Measurements from ENCODE around the gene DNAH9.

DNAH9 gene

GRCh38 chr17:11610999-11611566, 12.8 kb downstream of the DNAH9 start:
- DNase-seq (ENCODE audit: low read depth) = no peak

DNA sequence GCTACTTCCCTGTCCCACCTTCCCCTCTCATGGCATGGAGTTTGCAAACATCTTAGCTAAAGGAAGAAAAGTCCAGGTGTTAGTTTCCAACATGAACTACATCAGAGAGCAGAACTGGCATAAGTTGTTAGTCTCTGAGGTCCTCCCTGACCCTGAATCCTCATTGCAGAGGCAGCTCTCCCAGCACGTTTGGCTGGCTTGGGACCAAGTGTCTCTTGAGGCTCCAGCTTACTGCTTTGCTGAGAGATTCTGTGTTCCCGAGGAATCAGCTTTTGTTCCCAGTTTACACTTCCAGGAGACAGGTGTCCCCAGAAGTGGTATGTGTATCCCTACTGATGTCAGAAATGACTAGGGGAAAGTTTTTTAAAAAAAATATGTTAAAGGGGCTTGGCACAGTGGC, 14.7 kb downstream of the DNAH9 start:
- no peak for DNase-seq (ENCODE audit: low read depth)

DNA sequence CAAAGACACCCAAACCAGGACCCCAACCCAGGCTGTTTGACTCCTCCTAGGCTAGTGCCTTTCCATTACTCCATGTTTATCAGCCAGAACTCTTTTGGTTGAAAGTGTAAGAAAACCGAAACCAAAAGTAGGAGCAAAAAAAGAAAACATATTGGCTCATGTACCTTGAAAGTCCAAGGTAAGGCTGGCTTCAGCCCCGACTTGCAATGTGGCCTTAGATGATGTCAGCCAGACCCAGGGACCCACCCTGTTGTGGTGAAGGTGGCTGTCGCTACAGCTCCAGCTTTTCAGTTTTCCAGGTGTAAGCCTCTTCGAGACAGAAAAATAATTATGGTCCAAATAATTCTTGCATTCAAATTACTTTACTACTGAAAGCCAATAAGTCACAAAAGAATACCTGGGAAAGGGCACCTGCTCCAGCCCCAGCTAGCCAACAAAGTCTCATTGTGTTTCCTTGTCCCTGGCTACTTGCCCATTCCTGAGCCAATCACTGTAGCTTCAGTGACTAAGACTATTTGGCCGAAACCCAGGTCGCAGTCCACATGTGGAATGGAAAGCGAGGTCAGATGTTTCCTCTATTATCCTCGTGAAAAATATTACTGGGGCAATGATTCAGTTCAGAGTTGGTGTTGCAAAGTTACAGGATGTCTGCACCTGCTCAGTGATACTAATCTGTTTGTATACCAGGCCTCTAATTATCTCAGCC, 20.7 kb downstream of the DNAH9 start:
- no peak for DNase-seq (ENCODE audit: low read depth)

- DNase-seq (ENCODE audit: low read depth) = no peak
These were observed 24.2 kb downstream of the DNAH9 start for GRCh38 chr17:11622492-11622891.

DNA sequence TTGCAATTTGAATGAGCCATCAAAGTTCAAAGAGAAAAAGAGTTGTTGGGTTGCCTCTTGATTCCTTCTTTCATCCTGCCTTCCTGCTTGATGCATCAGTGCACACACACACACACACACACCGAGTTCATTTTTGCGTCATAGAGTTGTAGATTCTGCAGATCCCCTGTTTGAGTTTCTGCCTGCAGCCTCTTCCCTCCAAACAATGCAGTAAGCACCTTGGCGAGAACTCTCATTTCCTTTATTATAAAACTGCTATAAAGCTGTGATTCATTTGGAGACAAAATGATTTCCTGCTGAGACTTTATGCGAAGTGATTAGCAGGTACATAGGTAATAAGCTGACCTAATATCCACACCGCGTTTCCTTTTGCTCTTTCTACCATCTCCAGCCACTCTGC, 26.7 kb downstream of the DNAH9 start:
- DNase-seq (ENCODE audit: low read depth) = no peak

DNA sequence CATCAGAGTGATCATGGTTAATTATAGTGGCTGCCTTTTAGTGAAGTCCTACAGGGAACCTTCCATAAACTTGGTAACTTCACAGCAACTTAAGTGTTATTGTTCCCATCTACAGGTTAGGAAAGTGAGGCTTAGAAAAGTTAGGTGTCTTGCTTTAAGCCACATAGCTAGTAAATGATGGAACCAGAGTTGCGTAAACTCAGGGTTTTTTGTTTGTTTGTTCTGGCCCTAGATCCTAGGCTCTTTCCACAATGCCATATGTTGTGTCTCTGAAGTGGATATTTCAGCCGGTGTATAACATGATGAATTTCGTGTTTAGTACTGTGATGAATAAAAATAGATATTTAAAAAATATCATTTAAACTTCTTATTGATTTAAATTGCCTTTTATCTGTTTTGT, 27.6 kb downstream of the DNAH9 start:
- DNase-seq (ENCODE audit: low read depth) = no peak

- no peak for DNase-seq (ENCODE audit: low read depth)
These were observed 29.2 kb downstream of the DNAH9 start for GRCh38 chr17:11627301-11627940.

GRCh38 chr17:11628374-11628773, 30.1 kb downstream of the DNAH9 start:
- no peak for DNase-seq (ENCODE audit: low read depth)

- no peak for DNase-seq (ENCODE audit: low read depth)
These were observed 30.6 kb downstream of the DNAH9 start for GRCh38 chr17:11628831-11629230.

DNA sequence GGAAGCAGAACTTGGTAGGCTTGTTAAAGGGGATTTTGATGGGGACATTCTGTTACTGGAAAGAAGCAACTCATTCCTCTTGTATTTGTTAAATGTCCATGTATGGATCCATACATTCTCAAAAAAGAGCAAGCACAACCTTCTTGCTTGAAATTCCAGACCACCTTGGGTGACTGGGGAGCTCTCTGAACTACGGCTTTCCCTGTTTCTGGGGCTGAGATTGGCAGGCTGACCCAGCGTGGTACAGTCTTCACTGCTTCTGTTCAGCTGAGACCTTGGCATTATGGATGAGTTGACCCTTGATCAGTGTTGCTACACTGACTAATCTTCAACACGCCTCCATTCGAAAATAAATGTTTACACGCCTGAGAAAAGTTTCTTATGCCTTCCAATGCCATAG, 38.5 kb downstream of the DNAH9 start:
- DNase-seq (ENCODE audit: low read depth) = no peak

DNA sequence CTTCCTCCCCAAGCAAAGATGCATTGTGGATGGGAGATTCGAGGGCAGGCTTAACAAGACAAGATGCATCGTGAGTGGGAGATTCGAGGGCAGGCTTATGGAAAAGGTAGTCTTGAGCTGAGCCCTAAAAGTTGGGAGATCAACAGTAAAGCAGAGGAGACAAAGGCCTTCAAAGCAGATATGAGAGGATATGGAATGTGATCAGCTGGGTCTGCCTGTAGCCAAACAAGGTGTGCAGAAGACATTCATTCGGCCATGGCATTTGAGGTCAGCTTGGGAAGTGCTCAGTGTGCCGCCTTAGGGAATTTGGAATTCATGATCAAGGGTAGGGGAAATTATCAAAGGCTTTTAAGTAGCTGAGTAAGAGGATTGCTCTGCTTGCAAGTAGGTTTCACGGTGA, 39.5 kb downstream of the DNAH9 start:
- DNase-seq (ENCODE audit: low read depth) = no peak

GRCh38 chr17:11638700-11639265, 40.5 kb downstream of the DNAH9 start:
- no peak for DNase-seq (ENCODE audit: low read depth)

DNA sequence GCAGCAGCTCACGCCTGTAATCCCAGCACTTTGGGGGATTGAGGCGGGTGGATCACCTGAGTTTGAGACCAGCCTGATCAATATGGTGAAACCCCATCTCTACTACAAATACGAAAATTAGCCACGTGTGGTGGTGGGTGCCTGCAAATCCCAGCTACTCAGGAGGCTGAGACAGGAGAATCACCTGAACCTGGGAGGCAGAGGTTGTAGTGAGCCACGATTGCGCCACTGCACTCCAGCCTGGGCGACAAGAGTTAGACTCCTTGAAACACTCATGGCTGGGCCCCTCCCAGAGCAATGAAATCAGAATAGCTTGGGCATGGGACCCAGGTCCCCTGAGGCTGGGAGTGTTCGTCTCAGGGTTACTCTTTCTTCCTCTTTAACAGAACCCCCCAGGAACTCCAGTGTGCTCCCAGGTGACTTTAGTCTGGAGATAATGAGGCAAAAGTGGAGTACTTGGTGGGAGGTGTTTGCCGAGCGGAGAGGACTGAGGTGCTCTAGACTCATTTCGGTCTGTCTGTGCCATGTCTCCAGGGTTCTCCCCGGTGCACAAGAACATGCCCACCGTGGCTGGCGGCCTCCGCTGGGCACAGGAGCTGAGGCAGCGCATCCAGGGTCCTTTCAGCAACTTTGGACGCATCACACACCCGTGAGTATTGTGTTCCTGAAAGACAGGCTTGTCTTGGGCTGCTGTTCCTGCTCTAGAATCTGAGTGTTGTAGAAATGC, 41.6 kb downstream of the DNAH9 start:
- DNase-seq (ENCODE audit: low read depth) = no peak

GRCh38 chr17:11640463-11640814, 42.2 kb downstream of the DNAH9 start:
- DNase-seq (ENCODE audit: low read depth) = no peak

DNA sequence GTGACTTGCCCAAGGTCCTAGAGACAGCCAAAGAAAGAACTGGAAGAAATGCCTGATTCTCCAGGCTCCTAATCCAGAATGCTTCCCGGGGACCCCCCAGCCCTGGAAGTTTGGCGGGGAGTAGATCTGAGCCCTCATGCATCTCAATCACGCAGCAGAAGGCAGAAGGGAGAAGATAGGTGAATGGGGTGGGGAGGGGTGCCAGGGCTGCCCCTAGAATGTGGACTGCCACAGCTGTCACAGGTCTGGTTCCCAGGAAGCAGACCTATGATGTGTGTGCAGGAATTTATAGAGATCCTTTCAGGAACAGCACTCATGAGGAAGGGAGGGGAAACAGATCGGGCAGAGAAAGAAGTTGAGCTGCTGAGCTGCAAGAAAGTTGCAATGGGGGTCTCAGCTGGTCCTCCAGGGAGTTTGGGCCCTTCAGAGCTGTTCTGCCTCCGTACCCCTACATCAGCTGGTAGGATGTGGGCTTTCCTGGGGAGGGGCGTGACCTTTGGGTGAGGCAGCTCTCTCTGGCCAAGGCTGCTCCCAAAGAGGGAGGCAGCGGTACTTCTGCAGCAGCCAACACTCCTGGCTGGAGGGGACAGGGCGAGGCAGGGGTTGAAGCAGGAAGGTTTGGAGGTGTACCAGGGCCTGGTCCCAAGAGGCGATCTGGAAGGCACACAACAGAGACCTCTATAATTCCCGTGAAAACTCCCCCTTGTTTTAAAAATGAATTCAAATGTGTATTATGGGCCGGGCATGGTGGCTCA, 43.4 kb downstream of the DNAH9 start:
- DNase-seq (ENCODE audit: low read depth) = no peak

GRCh38 chr17:11642655-11643054, 44.4 kb downstream of the DNAH9 start:
- DNase-seq (ENCODE audit: low read depth) = no peak

GRCh38 chr17:11643851-11644250, 45.6 kb downstream of the DNAH9 start:
- no peak for DNase-seq (ENCODE audit: low read depth)

GRCh38 chr17:11644265-11645212, 46.3 kb downstream of the DNAH9 start:
- peak; percentile 20 for DNase-seq (ENCODE audit: low read depth)

DNA sequence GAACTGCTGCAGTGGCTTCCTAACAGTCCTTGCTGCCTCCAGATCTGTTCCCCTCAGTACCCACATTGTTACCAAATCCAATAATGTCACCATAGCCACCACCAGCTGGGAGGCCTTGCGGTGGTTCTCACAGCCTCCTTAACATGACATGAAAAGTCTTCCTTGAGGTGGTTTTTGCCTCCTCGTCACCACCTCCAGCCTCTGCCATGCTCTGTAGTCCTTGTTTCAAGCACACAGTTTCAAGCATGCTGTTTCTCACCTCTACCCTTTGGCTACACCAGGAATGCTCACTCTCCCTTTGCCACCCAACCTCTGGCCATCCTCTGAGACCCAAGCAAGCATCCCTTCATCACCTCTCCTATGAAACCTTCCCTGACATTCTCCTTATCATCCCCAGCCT, 47.2 kb downstream of the DNAH9 start:
- no peak for DNase-seq (ENCODE audit: low read depth)

GRCh38 chr17:11651089-11651488, 52.8 kb downstream of the DNAH9 start:
- no peak for DNase-seq (ENCODE audit: low read depth)

DNA sequence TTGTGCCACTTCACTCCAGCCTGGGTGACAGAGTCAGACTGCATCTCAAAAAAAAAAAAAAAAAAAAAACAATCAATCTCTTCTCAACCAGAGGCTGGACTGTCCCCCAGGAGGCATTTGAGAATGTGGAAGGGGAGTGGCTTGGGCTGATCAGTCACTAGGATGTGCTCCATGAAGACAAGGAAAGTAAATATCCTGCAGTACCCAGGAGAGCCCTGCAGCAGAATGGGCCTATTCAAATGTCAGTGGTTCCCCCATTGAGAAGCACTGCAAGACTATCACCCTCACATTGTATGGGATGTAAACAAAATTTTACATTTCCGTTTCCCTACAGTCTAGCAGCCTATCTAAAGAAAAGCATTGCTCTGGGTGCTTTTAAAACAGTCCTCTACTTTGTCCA, 70.3 kb downstream of the DNAH9 start:
- DNase-seq (ENCODE audit: low read depth) = no peak

Data from activated T-cell treated with anti-CD3 and anti-CD28 coated beads for 48 hours (primary cell).